ENCODE results near the gene GIPC3. TPM values are rescaled to one million over a fixed set of nuclear protein-coding genes. Genes with fewer than 3 reads are reported as not detected.

The GIPC3 gene
- total and polyA plus RNA-seq, 4 donors: 0.20 to 1.9 (median 1.0) TPM

DNA sequence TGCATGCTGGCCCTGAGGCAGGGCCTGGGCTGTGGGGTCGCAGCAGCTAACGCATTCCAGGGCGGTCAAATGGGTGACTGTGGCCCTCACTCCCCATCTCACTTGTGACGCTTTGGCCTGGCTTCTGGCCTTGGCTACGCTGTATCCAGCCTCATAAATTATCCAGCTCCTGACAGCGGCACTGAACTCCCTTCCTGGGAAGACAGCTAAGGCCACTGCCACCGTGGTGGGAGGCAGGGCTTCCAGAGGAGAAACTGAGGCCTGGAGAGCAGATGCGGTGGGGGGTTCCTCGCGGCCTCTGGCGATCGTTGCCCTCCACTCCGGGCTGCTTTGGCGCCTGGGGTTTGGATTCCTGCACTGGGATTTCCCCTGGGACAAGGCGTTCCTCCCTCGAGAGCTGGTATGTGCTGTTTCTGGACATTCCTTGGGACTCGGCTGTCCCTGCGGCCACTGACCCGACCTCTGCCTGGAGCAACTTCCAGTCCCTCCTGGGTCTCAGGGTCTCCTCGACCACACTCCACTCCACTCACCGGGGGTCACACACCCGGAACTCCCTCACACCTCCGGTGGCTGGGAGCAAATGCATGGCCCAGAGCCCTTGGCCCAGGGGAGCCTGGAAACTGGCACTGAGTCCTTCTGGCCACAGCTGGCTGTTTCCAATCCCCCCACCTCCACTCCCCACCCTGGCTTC lies 18.0 kb downstream of the GIPC3 start:
- peaks cover 29% of the 10 kb centered on the region for H3K4me1 ChIP-seq (ENCODE audit: control insufficient read depth, insufficient read depth, low read length)
- WGBS (ENCODE audit: insufficient coverage): 63% methylated on average over 23 of the region's 23 CpGs
- H3K27me3 ChIP-seq (ENCODE audit: control insufficient read depth, insufficient read depth, low read length): peaks cover 35% of the 10 kb centered on the region
- no peaks in the 10 kb centered on the region for H3K9me3 ChIP-seq (ENCODE audit: control insufficient read depth, insufficient read depth, low read length)
- no peak overlapping the region for H3K4me3 ChIP-seq (ENCODE audit: low read depth, low read length)
- no peaks in the 10 kb centered on the region for H3K36me3 ChIP-seq (ENCODE audit: control insufficient read depth, insufficient read depth, low read length)
- DNase-seq (ENCODE audit: low read depth in 4 of 6, low spot score in 6 of 6): no peak
- H3K27ac ChIP-seq (ENCODE audit: low read depth, low read length): peak overlapping the region; percentile 54

DNA sequence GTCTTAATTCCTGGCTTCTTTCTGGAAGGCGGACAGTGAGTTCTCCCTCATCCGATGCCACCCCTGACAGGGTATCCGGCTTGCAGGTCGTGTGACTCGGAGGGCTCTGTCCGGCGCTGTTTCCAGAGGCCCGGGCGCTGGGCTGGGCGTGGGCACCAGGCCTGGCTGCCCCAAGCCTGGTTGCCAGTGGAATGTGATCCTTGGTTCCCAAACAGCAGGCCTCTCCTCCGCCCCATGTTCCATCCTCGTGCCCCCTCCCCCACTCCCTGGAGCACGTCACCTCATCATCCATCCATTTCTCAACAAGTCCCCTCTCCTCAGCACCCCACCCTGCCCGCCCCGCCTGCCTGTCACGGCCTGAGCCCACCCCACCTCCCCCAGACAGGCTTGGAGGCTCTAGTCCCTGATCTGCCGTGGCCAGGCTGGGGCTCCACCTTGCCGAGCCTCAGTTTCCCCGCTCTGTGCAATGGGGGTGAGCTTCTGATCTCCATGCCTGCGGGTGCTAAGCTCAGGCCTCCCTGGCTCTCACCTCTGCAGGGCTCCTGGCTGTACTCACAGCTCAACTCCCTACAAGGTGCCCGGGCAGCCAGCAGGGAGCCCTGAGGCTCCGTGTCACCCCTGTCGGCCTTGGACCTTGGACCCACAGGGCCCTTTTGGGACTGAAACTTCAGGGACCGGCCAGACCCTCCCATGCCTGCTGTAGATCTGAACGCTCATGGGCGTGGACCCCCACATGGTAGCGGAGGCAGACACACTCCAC lies 19.1 kb downstream of the GIPC3 start:
- Histone ChIP-seq H3K4me3 (ENCODE audit: low read depth, low read length) (no peak overlapping the region), H3K4me1 (ENCODE audit: control insufficient read depth, insufficient read depth, low read length) (peaks cover 35% of the 10 kb centered on the region), H3K27ac (ENCODE audit: low read depth, low read length) (no peak overlapping the region), H3K36me3 (ENCODE audit: control insufficient read depth, insufficient read depth, low read length) (peaks cover 4% of the 10 kb centered on the region), H3K9me3 (ENCODE audit: control insufficient read depth, insufficient read depth, low read length) (no peaks in the 10 kb centered on the region), H3K27me3 (ENCODE audit: control insufficient read depth, insufficient read depth, low read length) (peaks cover 35% of the 10 kb centered on the region)
- WGBS (ENCODE audit: insufficient coverage): 73% methylated on average over 21 of the region's 27 CpGs
- no peak for DNase-seq (ENCODE audit: low read depth in 4 of 6, low spot score in 6 of 6)

DNA sequence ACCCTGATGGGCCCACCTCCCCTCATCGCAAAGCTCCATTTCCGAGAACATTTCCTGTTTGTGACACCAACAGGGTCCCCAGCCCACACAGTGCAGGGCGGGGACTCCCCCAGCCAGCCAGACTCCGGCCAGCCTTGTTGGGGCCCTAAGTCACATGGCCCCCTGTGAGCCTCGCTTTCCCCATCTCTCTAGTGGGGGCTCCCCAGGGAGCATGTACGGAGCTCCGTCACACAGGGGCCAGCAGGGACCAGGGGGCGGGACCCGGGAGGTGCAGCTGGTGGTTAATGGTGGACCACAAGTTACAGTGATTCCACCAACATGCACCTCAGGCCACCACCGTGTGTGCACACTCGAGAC lies 19.7 kb downstream of the GIPC3 start:
- H3K4me3 ChIP-seq (ENCODE audit: low read depth, low read length): no peak overlapping the region
- peaks cover 35% of the 10 kb centered on the region for H3K27me3 ChIP-seq (ENCODE audit: control insufficient read depth, insufficient read depth, low read length)
- H3K36me3 ChIP-seq (ENCODE audit: control insufficient read depth, insufficient read depth, low read length): peaks cover 10% of the 10 kb centered on the region
- 57% methylated on average over 7 of the region's 11 CpGs for WGBS (ENCODE audit: insufficient coverage)
- DNase-seq (ENCODE audit: low read depth in 4 of 6, low spot score in 6 of 6): no peak
- no peaks in the 10 kb centered on the region for H3K9me3 ChIP-seq (ENCODE audit: control insufficient read depth, insufficient read depth, low read length)
- peaks cover 40% of the 10 kb centered on the region for H3K4me1 ChIP-seq (ENCODE audit: control insufficient read depth, insufficient read depth, low read length)
- H3K27ac ChIP-seq (ENCODE audit: low read depth, low read length): no peak overlapping the region

DNA sequence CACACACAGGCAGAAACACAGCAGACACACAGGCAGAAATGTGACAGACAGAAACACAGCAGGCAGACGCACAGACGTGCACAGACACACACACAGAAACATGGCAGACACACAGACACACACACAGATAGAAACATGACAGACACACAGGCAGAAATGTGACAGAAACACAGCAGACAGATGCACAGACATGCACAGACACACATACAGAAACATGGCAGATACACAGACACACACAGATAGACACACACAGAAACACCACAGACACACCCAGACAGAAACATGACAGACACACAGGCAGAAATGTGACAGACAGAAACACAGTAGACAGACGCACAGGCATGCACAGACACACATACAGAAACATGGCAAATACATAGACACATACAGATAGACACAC lies 20.1 kb downstream of the GIPC3 start:
- peaks cover 44% of the 10 kb centered on the region for H3K4me1 ChIP-seq (ENCODE audit: control insufficient read depth, insufficient read depth, low read length)
- no peak overlapping the region for H3K4me3 ChIP-seq (ENCODE audit: low read depth, low read length)
- DNase-seq (ENCODE audit: low read depth in 4 of 6, low spot score in 6 of 6): no peak
- peaks cover 14% of the 10 kb centered on the region for H3K36me3 ChIP-seq (ENCODE audit: control insufficient read depth, insufficient read depth, low read length)
- WGBS (ENCODE audit: insufficient coverage): 88% methylated on average over 3 of the region's 3 CpGs
- H3K9me3 ChIP-seq (ENCODE audit: control insufficient read depth, insufficient read depth, low read length): no peaks in the 10 kb centered on the region
- peaks cover 35% of the 10 kb centered on the region for H3K27me3 ChIP-seq (ENCODE audit: control insufficient read depth, insufficient read depth, low read length)
- H3K27ac ChIP-seq (ENCODE audit: low read depth, low read length): no peak overlapping the region

DNA sequence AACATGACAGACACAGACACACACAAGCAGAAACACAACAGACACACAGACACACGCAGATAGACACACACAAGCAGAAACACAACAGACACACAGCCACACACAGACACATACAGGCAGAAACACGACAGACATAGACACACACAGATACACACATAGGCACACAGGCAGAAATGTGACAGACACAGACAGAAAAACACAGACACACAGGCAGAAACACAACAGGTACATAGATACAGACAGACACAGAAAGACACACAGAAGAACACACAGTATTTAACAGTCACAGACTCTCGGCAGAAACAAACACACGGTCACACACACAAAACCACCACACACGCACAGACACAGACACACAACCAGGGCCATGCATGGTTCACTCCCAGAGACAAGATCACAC lies 20.5 kb downstream of the GIPC3 start:
- 71% methylated on average over 5 of the region's 5 CpGs for WGBS (ENCODE audit: insufficient coverage)
- Histone ChIP-seq H3K4me1 (ENCODE audit: control insufficient read depth, insufficient read depth, low read length) (peaks cover 44% of the 10 kb centered on the region), H3K4me3 (ENCODE audit: low read depth, low read length) (no peak overlapping the region)

DNA sequence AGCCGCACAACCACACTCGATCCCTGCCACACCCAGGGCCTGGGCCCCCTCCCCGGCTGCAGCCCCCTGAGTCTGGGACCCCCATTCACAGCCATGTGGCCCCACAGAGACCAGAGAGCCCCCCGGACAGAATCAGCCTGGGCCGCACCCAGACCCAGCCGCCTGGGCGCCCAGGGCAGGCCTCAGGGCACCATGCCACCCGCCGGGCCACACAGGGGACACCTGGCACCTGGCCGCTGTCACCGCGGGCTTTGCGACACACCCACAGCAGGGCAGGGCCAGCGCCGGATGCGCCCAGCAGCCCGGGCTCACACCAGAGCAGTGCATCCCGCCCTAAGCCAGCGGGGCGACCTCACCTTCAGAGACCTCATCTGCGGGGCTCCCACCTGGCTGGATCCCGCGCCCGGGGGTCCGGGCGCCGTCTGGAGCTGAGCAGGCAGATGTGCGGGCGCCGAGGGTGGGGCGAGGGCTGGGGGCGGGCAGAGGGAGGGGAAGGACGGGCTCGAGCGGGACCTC lies 21.0 kb downstream of the GIPC3 start:
- H3K4me1 ChIP-seq (ENCODE audit: control insufficient read depth, insufficient read depth, low read length): peaks cover 44% of the 10 kb centered on the region
- 12% methylated on average over 34 of the region's 35 CpGs for WGBS (ENCODE audit: insufficient coverage)
- peaks cover 35% of the 10 kb centered on the region for H3K27me3 ChIP-seq (ENCODE audit: control insufficient read depth, insufficient read depth, low read length)
- no peaks in the 10 kb centered on the region for H3K9me3 ChIP-seq (ENCODE audit: control insufficient read depth, insufficient read depth, low read length)
- peaks cover 22% of the 10 kb centered on the region for H3K36me3 ChIP-seq (ENCODE audit: control insufficient read depth, insufficient read depth, low read length)
- peak overlapping the region; percentile 16 for H3K4me3 ChIP-seq (ENCODE audit: low read depth, low read length)
- no peak overlapping the region for H3K27ac ChIP-seq (ENCODE audit: low read depth, low read length)
- no peak for DNase-seq (ENCODE audit: low read depth in 4 of 6, low spot score in 6 of 6)

More for the DNA sequence above, 20.5 kb downstream of the GIPC3 start:
- H3K9me3 ChIP-seq (ENCODE audit: control insufficient read depth, insufficient read depth, low read length): no peaks in the 10 kb centered on the region
- no peak overlapping the region for H3K27ac ChIP-seq (ENCODE audit: low read depth, low read length)
- H3K27me3 ChIP-seq (ENCODE audit: control insufficient read depth, insufficient read depth, low read length): peaks cover 35% of the 10 kb centered on the region
- H3K36me3 ChIP-seq (ENCODE audit: control insufficient read depth, insufficient read depth, low read length): peaks cover 18% of the 10 kb centered on the region
- no peak for DNase-seq (ENCODE audit: low read depth in 4 of 6, low spot score in 6 of 6)

DNA sequence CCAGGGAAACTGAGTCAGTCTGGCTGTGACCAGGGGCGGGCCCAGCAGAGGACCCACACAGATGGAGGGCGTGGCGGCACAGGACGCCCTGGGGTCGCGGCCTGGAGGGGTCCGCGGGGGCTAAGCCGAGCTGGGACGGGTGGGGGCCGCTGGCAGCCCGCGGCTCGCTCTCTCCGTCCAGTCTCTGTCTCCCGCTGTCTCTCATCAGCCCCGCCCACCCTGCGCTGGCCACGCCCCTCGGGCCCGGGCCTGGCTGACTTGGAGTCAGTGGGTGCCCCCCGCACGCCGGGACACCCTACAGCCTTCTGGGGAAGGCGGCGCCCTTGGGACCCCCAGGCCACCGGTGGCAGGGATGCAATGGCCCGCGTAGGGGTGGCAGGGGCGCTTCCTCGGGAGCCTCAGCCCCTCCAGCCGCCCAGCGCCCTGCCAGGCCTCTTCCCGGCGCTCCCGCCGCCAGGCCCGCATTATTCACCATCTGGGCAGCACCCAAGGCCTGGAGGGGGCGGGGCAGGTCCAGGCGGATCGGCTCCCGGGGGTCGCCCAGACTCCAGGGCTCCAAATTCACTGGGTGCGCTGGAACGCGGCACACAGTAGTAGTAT lies 21.5 kb downstream of the GIPC3 start, which contains the start of gene TBXA2R:
Gene TBXA2R, minus strand, starts transcription at position 186 of the 600 bp plus-strand sequence. CDS start 6,241 bp downstream, outside the sequence.
- under 1% methylated on average over 44 of the region's 46 CpGs for WGBS (ENCODE audit: insufficient coverage)
- peak within 1 kb of the TSS; percentile 21 for H3K27ac ChIP-seq (ENCODE audit: low read depth, low read length)
- H3K4me3 ChIP-seq (ENCODE audit: low read depth, low read length): peak within 1 kb of the TSS; percentile 16
- H3K9me3 ChIP-seq (ENCODE audit: control insufficient read depth, insufficient read depth, low read length): no peaks in the 10 kb centered on the region
- H3K36me3 ChIP-seq (ENCODE audit: control insufficient read depth, insufficient read depth, low read length): peaks cover 28% of the 10 kb centered on the region
- peak in 1 of 6 donors; percentile 63 for DNase-seq (ENCODE audit: low read depth in 4 of 6, low spot score in 6 of 6)
- H3K27me3 ChIP-seq (ENCODE audit: control insufficient read depth, insufficient read depth, low read length): peaks cover 35% of the 10 kb centered on the region
- H3K4me1 ChIP-seq (ENCODE audit: control insufficient read depth, insufficient read depth, low read length): peaks cover 44% of the 10 kb centered on the region

DNA sequence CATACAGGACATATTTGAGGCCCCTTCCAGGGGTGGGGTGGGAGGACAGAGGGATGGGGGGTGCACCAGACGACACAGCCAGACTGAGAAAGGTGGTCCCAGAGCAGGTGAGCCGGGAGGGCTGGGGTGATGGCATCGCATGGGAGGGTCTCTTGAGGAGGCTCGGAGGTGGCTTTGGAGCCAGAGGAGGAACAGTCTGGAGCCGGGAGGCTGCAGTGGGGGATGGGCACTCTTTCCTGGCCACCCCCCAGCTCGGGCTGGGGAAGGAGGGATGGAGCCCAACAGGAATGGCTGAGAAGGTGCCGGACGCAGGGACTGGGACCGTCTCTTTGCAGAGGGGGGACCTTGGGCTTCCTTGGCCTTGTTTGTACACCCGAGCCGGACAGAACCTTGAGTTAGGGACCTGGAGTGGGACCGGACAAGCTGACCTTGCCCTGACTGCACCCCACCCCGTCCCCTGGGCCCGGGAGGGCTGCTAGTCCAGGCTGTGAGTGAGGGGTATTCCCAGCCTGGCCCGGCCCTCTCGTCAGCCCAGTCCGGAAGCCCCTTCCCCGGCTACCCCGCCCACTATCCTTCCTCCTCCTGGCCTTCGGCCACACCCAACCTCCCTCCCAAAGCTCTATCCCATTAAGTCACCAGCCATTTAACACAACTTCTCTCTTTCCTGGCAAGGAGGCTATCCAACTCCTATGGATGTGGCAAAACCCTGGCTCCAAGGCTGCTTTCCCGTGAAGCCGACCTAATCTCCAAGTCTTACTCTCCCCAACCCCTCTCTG lies 22.2 kb downstream of the GIPC3 start:
- 14% methylated on average over 19 of the region's 22 CpGs for WGBS (ENCODE audit: insufficient coverage)
- peaks cover 35% of the 10 kb centered on the region for H3K27me3 ChIP-seq (ENCODE audit: control insufficient read depth, insufficient read depth, low read length)
- H3K4me3 ChIP-seq (ENCODE audit: low read depth, low read length): peak overlapping the region; percentile 16
- H3K9me3 ChIP-seq (ENCODE audit: control insufficient read depth, insufficient read depth, low read length): no peaks in the 10 kb centered on the region
- H3K27ac ChIP-seq (ENCODE audit: low read depth, low read length): peak overlapping the region; percentile 21
- H3K4me1 ChIP-seq (ENCODE audit: control insufficient read depth, insufficient read depth, low read length): peaks cover 44% of the 10 kb centered on the region
- H3K36me3 ChIP-seq (ENCODE audit: control insufficient read depth, insufficient read depth, low read length): peaks cover 35% of the 10 kb centered on the region
- no peak for DNase-seq (ENCODE audit: low read depth in 4 of 6, low spot score in 6 of 6)

DNA sequence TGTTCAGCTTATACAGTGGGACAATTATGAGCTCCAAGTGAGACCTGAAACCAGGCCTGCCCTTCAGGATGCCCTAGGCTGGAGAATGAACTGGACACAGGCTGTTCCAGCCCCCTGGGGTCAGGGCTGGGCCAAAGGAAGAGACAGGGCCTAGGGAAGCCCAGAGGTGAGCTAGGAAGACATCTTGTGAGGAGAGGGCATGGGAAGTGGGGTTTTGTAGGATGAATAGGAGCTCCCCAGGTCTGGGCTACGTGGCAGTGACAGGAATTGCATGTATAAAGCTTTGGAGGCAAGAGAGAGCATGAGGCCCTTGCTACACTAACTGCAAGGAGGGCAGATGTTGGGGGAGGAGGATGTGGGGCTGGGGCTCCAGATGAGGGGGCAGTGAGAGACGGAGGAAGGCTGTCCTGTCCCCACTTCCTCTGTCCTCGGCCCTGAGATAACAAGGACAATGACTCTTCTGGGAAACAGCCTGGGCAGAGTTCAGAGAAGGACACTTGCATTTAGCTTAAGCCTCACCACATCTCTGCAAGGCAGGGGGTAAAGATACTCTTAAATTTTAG lies 22.9 kb downstream of the GIPC3 start:
- no peak for DNase-seq (ENCODE audit: low read depth in 4 of 6, low spot score in 6 of 6)
- WGBS (ENCODE audit: insufficient coverage): 69% methylated on average over 2 of the region's 3 CpGs
- Histone ChIP-seq H3K36me3 (ENCODE audit: control insufficient read depth, insufficient read depth, low read length) (peaks cover 42% of the 10 kb centered on the region), H3K27me3 (ENCODE audit: control insufficient read depth, insufficient read depth, low read length) (peaks cover 35% of the 10 kb centered on the region), H3K9me3 (ENCODE audit: control insufficient read depth, insufficient read depth, low read length) (no peaks in the 10 kb centered on the region), H3K4me1 (ENCODE audit: control insufficient read depth, insufficient read depth, low read length) (peaks cover 44% of the 10 kb centered on the region), H3K4me3 (ENCODE audit: low read depth, low read length) (no peak overlapping the region), H3K27ac (ENCODE audit: low read depth, low read length) (no peak overlapping the region)
